ENCODE data around the gene PAX3. TPM values are rescaled to one million over a fixed set of nuclear protein-coding genes. Genes with fewer than 3 reads are reported as not detected.

PAX3 gene
- total and polyA plus RNA-seq, 9 of the 15 experiments (the other 6 are each of a cell fraction or from before 2014, with no cell fraction given), result not detected

- BruUV-seq (replicated peaks), result no TSS peak
- ChIA-PET POLR2A (no interaction called here), CTCF (ENCODE audit: low intra/inter-chr PET ratio) (no interaction called here)
- ATAC-seq (no peak), FAIRE-seq (no peak), DNase-seq (ENCODE audit: extremely low read depth in 1 of 4, low spot score in 3 of 4) (no peak)
- Histone ChIP-seq H3K36me3 (ENCODE audit: control insufficient read depth, insufficient read depth, low read length) (no peaks in the 10 kb centered on the region), H4K20me1 (replicated peaks; ENCODE audit: control insufficient read depth, insufficient read depth, low read length) (no peaks in the 10 kb centered on the region), H3K9me1 (ENCODE audit: control insufficient read depth, insufficient read depth, low read length) (no peaks in the 10 kb centered on the region), H3K4me1 (replicated peaks in 1 of 2; ENCODE audit: control insufficient read depth in 2 of 2, insufficient read depth in 2 of 2, low read length in 2 of 2) (no peaks in the 10 kb centered on the region), H3K27ac (ENCODE audit: extremely low read depth, low read depth, low read length) (no peak overlapping the region), H3K4me2 (ENCODE audit: insufficient read depth, low read length) (no peak overlapping the region), H2AFZ (ENCODE audit: low read depth, low read length) (no peak overlapping the region), H3K9ac (ENCODE audit: insufficient read depth in 1 of 2, low read depth in 2 of 2, low read length in 2 of 2) (no peak overlapping the region), H3K4me3 (no peak overlapping the region), H3K27me3 (ENCODE audit: control insufficient read depth in 2 of 2, insufficient read depth in 2 of 2, low read length in 2 of 2) (no peaks in the 10 kb centered on the region), H3K9me3 (replicated peaks; ENCODE audit: control insufficient read depth, insufficient read depth, low read depth, low read length) (no peaks in the 10 kb centered on the region), H3K79me2 (ENCODE audit: control insufficient read depth, insufficient read depth, low read length) (no peaks in the 10 kb centered on the region)
- 0% methylated on average over 1 of the region's 1 CpG for WGBS (ENCODE audit: insufficient coverage, low coverage, missing lambda C conversion rate)
- TF ChIP-seq POLR2A (conservative IDR thresholded peaks at IDR 0.05) (no peak), ZNF41 (CRISPR knock-in tag; conservative IDR thresholded peaks at IDR 0.05) (no peak), RBBP5 (IDR thresholded peaks at IDR 0.05; ENCODE audit: borderline replicate concordance, insufficient read depth, low read length, poor library complexity, severe bottlenecking) (no peak)
- in situ Hi-C loops (cut with MboI) (no loop called here), intact Hi-C loops (cut with micrococcal nuclease) (no loop called here)
Measured at GRCh38 chr2:222336442-222336841, 37.6 kb upstream of the PAX3 start.

- TF ChIP-seq ZNF212 (CRISPR knock-in tag; IDR thresholded peaks at IDR 0.05), result no peak
- Histone ChIP-seq H3K4me3 (no peak overlapping the region), H3K79me2 (ENCODE audit: control insufficient read depth, insufficient read depth, low read length) (no peaks in the 10 kb centered on the region), H3K27me3 (ENCODE audit: control insufficient read depth in 2 of 2, insufficient read depth in 2 of 2, low read length in 2 of 2) (no peaks in the 10 kb centered on the region), H3K4me1 (replicated peaks in 1 of 2; ENCODE audit: control insufficient read depth in 2 of 2, insufficient read depth in 2 of 2, low read length in 2 of 2) (no peaks in the 10 kb centered on the region), H3K27ac (ENCODE audit: extremely low read depth, low read depth, low read length) (no peak overlapping the region), H3K9me3 (replicated peaks; ENCODE audit: control insufficient read depth, insufficient read depth, low read depth, low read length) (no peaks in the 10 kb centered on the region), H3K9ac (ENCODE audit: insufficient read depth in 1 of 2, low read depth in 2 of 2, low read length in 2 of 2) (no peak overlapping the region), H4K20me1 (replicated peaks; ENCODE audit: control insufficient read depth, insufficient read depth, low read length) (no peaks in the 10 kb centered on the region), H3K4me2 (ENCODE audit: insufficient read depth, low read length) (no peak overlapping the region), H2AFZ (ENCODE audit: low read depth, low read length) (no peak overlapping the region), H3K36me3 (ENCODE audit: control insufficient read depth, insufficient read depth, low read length) (no peaks in the 10 kb centered on the region), H3K9me1 (ENCODE audit: control insufficient read depth, insufficient read depth, low read length) (no peaks in the 10 kb centered on the region)
- WGBS (ENCODE audit: insufficient coverage, low coverage, missing lambda C conversion rate), result 4% methylated on average over 2 of the region's 2 CpGs
- BruUV-seq (replicated peaks), result no TSS peak
- ChIA-PET POLR2A (no interaction called here), CTCF (ENCODE audit: low intra/inter-chr PET ratio) (no interaction called here)
- ATAC-seq (no peak), FAIRE-seq (no peak), DNase-seq (ENCODE audit: extremely low read depth in 1 of 4, low spot score in 3 of 4) (no peak)
- in situ Hi-C loops (cut with MboI) (no loop called here), intact Hi-C loops (cut with micrococcal nuclease) (no loop called here)
Measured at GRCh38 chr2:222334914-222335313, 36.1 kb upstream of the PAX3 start.
